Esophagus muscularis mucosa (tissue), 4 donors: ENCODE measurements around the gene CEP68. TPM values are rescaled to one million over a fixed set of nuclear protein-coding genes. Genes with fewer than 3 reads are reported as not detected.

Experiments
- DNase-seq: peaks from one replicate; pipeline ENCODE4 v3.0.0-alpha.2; 2017; ENCODE audit errors: extremely low spot score
- H3K27ac ChIP-seq, 4 donors: fragments of 200-600 bp; sonication (generic); replicated peaks in 1 of 4; 1 replicate in 3 of 4; 2 replicates in 1 of 4; pipeline ENCODE4 v1.5.1; 2016 to 2019; ENCODE audit warnings: mild to moderate bottlenecking in 1 of 4
- H3K27me3 ChIP-seq, 4 donors: fragments of 200-600 bp; sonication (generic); one replicate each; pipeline versions ENCODE4 v1.5.1 to v1.6.0; 2016 to 2019
- H3K36me3 ChIP-seq, 4 donors: fragments of 200-600 bp; sonication (generic); one replicate each; pipeline ENCODE4 v1.5.1; 2016 to 2019
- H3K4me1 ChIP-seq, 4 donors: fragments of 200-600 bp; sonication (generic); one replicate each; pipeline ENCODE4 v1.5.1; 2016 to 2019
- H3K4me3 ChIP-seq, 4 donors: fragments of 200-600 bp; sonication (generic); 1 replicate in 2 of 4; 2 replicates in 2 of 4; pipeline ENCODE4 v1.5.1; 2016 to 2019; ENCODE audit warnings: mild to moderate bottlenecking in 4 of 4, moderate library complexity in 1 of 4
- H3K9me3 ChIP-seq, 4 donors: fragments of 200-600 bp; sonication (generic); 1 replicate in 3 of 4; 2 replicates in 1 of 4; pipeline ENCODE4 v1.5.1; 2016 to 2019
- EP300 ChIP-seq: sonication (generic); formaldehyde crosslinking; IDR thresholded peaks from one replicate; pipeline ENCODE4 v1.6.1; 2017; ENCODE audit warnings: antibody characterized with exemption
- POLR2A ChIP-seq: fragments of 450-650 bp; IDR thresholded peaks from one replicate; pipeline ENCODE4 v1.6.1; 2017; ENCODE audit warnings: antibody characterized with exemption, moderate library complexity, mild to moderate bottlenecking, low read depth
- POLR2AphosphoS5 ChIP-seq, 2 donors: sonication (generic); formaldehyde crosslinking; IDR thresholded peaks; one replicate each; pipeline ENCODE4 v1.6.1; 2017; ENCODE audit warnings: antibody characterized with exemption in 2 of 2
- WGBS: methylation state at CpG from one replicate; pipeline ENCODE4 v1.1.5; 2018; 5-methylcytosine and 5-hydroxymethylcytosine counted together
- intact Hi-C: fragments of 100-400 bp; cut with DNase I; formaldehyde crosslinking; loops from one replicate; pipeline ENCODE4 v1.15.1; 2023
- total RNA-seq, 4 donors: library from RNA; depleted of rRNA; stranded (reverse); fragments of >200 nt; gene quantifications; one replicate each; pipeline versions ENCODE4 v1.1.0 to v1.2.1, GENCODE V29; 2016
- TF ChIP-seq, protein P1 (sequence below), 3 experiments: fragments of 200-600 bp in 2 of 3; fragments of 450-650 bp in 1 of 3; sonication (generic) in 2 of 3; IDR thresholded peaks; one replicate each; pipeline ENCODE4 v1.5.1; 2017 to 2019; ENCODE audit warnings: antibody characterized with exemption in 3 of 3, mild to moderate bottlenecking in 2 of 3, moderate library complexity in 1 of 3

Gene CEP68
- total RNA-seq, 4 donors from 2014 or later, result 21.6 to 39.3 (median 28.6) TPM

- no peak overlapping the region for H3K27ac ChIP-seq
- peaks cover 36 to 47% (median 40%) of the 10 kb centered on the region in 4 donors for H3K4me1 ChIP-seq
- H3K9me3 ChIP-seq, result no peaks in the 10 kb centered on the region
- peaks cover 42 to 79% (median 66%) of the 10 kb centered on the region in 4 donors for H3K36me3 ChIP-seq
- no peak overlapping the region for H3K4me3 ChIP-seq
- intact Hi-C loops, result no loop called here
- TF ChIP-seq, protein P1, sequence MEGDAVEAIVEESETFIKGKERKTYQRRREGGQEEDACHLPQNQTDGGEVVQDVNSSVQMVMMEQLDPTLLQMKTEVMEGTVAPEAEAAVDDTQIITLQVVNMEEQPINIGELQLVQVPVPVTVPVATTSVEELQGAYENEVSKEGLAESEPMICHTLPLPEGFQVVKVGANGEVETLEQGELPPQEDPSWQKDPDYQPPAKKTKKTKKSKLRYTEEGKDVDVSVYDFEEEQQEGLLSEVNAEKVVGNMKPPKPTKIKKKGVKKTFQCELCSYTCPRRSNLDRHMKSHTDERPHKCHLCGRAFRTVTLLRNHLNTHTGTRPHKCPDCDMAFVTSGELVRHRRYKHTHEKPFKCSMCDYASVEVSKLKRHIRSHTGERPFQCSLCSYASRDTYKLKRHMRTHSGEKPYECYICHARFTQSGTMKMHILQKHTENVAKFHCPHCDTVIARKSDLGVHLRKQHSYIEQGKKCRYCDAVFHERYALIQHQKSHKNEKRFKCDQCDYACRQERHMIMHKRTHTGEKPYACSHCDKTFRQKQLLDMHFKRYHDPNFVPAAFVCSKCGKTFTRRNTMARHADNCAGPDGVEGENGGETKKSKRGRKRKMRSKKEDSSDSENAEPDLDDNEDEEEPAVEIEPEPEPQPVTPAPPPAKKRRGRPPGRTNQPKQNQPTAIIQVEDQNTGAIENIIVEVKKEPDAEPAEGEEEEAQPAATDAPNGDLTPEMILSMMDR (IDR thresholded peaks at IDR 0.05), result no peak
- TF ChIP-seq POLR2A (no peak), EP300 (no peak), POLR2AphosphoS5 (IDR thresholded peaks at IDR 0.05) (no peak)
- H3K27me3 ChIP-seq, result no peaks in the 10 kb centered on the region
- DNase-seq, result no peak
- WGBS, result 98% methylated on average over 6 of the region's 6 CpGs
Measured at GRCh38 chr2:65079017-65079416, 22.8 kb downstream of the CEP68 start.

DNA sequence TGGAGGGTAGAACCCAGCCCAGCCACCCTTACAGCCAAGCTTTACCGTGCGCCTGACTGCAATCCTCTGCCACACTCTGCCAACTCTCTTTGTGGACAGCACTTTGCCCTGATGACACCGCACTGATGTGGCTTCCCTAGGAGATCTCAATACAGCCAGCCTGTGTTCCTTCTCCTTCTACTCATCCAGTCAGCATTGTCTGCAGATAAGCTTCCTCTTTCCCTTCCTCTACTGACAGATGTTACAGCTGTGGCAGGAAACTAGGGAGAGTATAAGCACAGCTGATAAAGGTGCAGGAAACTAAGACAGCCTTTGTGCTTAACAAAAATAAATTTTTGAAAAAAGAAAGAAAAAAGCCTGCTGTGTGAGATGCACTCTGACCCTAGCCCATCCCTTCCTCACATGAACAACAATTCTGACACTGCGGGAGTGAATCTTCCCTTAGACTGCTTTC lies 25.0 kb downstream of the CEP68 start:
- Histone ChIP-seq H3K4me3 (no peak overlapping the region), H3K27ac (peak overlapping the region in 2 of 4 donors; percentile 37 to 45), H3K9me3 (no peaks in the 10 kb centered on the region), H3K27me3 (no peaks in the 10 kb centered on the region), H3K36me3 (peaks cover 63 to 93% (median 87%) of the 10 kb centered on the region in 4 donors), H3K4me1 (peaks cover 15 to 37% (median 19%) of the 10 kb centered on the region in 4 donors)
- TF ChIP-seq POLR2A, result no peak
- peak in 1 of 2 donors; percentile 11 for TF ChIP-seq POLR2AphosphoS5 (IDR thresholded peaks at IDR 0.05)
- TF ChIP-seq, protein P1 (IDR thresholded peaks at IDR 0.05), result no peak
- WGBS, result 77% methylated on average over 4 of the region's 4 CpGs
- DNase-seq, result no peak
- intact Hi-C loops, result no loop called here

DNA sequence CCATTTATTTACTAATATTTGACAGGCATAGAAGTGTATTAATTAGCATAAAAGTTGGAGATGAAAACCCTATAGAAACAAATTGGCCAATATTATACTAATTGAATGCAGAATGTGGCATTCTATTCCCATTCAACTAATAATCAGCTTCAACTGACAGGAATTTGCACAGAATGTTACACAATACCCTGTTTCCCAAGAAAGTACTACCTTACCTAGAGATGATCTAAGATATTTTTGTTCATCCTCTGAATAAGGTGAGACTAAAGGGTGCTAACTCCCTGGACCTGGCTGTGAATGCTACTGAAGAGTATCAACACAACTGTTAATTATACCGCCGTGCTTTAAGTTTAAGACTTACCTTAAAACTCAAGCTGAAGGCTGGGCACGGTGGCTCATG lies 28.9 kb downstream of the CEP68 start:
- Histone ChIP-seq H3K9me3 (no peaks in the 10 kb centered on the region), H3K4me1 (peaks cover 16 to 47% (median 21%) of the 10 kb centered on the region in 4 donors), H3K36me3 (peaks cover 50 to 96% (median 77%) of the 10 kb centered on the region in 4 donors), H3K4me3 (no peak overlapping the region), H3K27ac (no peak overlapping the region), H3K27me3 (no peaks in the 10 kb centered on the region)
- WGBS, result 96% methylated on average over 3 of the region's 3 CpGs
- no peak for DNase-seq
- intact Hi-C loops, result no loop called here
- no peak for TF ChIP-seq POLR2A
- TF ChIP-seq, protein P1 (IDR thresholded peaks at IDR 0.05), result no peak
- TF ChIP-seq POLR2AphosphoS5 (IDR thresholded peaks at IDR 0.05), result no peak
- no peak for TF ChIP-seq EP300

DNA sequence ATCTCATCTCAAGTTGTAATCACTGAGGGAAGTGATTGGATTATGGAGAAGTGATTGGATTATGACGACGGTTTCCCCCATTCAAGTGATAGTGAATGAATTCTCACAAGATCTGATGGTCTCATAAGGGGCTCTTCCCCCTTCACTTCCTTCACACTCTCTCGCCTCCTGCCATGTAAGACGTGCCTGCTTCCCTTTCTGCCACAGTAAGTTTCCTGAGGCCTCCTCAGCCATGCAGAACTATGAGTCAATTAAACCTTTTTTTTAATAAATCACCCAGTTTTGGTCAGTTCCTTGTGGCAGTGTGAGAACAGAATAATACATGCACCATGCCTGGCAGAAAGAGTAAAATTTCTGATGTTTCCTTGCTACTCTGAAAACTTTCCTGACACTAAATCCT lies 36.6 kb downstream of the CEP68 start:
- Histone ChIP-seq H3K27ac (no peak overlapping the region), H3K36me3 (peaks cover 15 to 95% (median 71%) of the 10 kb centered on the region in 4 donors), H3K4me3 (no peak overlapping the region), H3K4me1 (peaks cover 0 to 24% (median 10%) of the 10 kb centered on the region in 4 donors), H3K27me3 (no peaks in the 10 kb centered on the region), H3K9me3 (no peaks in the 10 kb centered on the region)
- TF ChIP-seq POLR2A (no peak), EP300 (no peak), POLR2AphosphoS5 (IDR thresholded peaks at IDR 0.05) (no peak)
- TF ChIP-seq, protein P1 (IDR thresholded peaks at IDR 0.05), result no peak
- WGBS, result 89% methylated on average over 4 of the region's 4 CpGs
- DNase-seq, result no peak
- intact Hi-C loops, result no loop called here

GRCh38 chr2:65093211-65093610 lies 37.0 kb downstream of the CEP68 start:
- no peaks in the 10 kb centered on the region for H3K27me3 ChIP-seq
- H3K4me1 ChIP-seq, result peaks cover 0 to 22% (median 9%) of the 10 kb centered on the region in 4 donors
- H3K27ac ChIP-seq, result no peak overlapping the region
- DNase-seq, result no peak
- peaks cover 15 to 95% (median 68%) of the 10 kb centered on the region in 4 donors for H3K36me3 ChIP-seq
- no peak for TF ChIP-seq POLR2AphosphoS5 (IDR thresholded peaks at IDR 0.05)
- TF ChIP-seq EP300, result no peak
- TF ChIP-seq, protein P1 (IDR thresholded peaks at IDR 0.05), result no peak
- TF ChIP-seq POLR2A, result no peak
- intact Hi-C loops, result no loop called here
- H3K4me3 ChIP-seq, result no peak overlapping the region
- no peaks in the 10 kb centered on the region for H3K9me3 ChIP-seq
